Neutrophil (primary cell): ENCODE results near the gene TTF1.

Experiments
- H3K27ac ChIP-seq: fragments of 200-600 bp; sonication (generic); 2 replicates; pipeline ENCODE4 v1.5.1; 2016; ENCODE audit warnings: mild to moderate bottlenecking, moderate library complexity
- H3K27me3 ChIP-seq: fragments of 200-600 bp; sonication (generic); 2 replicates; pipeline ENCODE4 v1.6.0; 2016; ENCODE audit warnings: mild to moderate bottlenecking
- H3K36me3 ChIP-seq: fragments of 200-600 bp; sonication (generic); 2 replicates; pipeline ENCODE4 v1.5.1; 2017
- H3K4me1 ChIP-seq, 2 experiments: fragments of 200-600 bp in 1 of 2; sonication (generic) in 1 of 2; 1 replicate in 1 of 2; 2 replicates in 1 of 2; pipeline versions ENCODE4 v1.5.1 to v1.6.1; 2013 to 2016; ENCODE audit warnings: low read depth in 1 of 2, low read length in 1 of 2, mild to moderate bottlenecking in 1 of 2, moderate library complexity in 1 of 2; ENCODE audit not compliant: control insufficient read depth in 1 of 2, insufficient read depth in 1 of 2
- H3K4me3 ChIP-seq, 2 experiments: fragments of 200-600 bp in 1 of 2; sonication (generic) in 1 of 2; 1 replicate in 1 of 2; 2 replicates in 1 of 2; pipeline ENCODE4 v1.5.1; 2013 to 2016; ENCODE audit warnings: low read depth in 1 of 2, low read length in 1 of 2, mild to moderate bottlenecking in 1 of 2, moderate library complexity in 1 of 2
- H3K9me3 ChIP-seq: fragments of 200-600 bp; sonication (generic); 2 replicates; pipeline ENCODE4 v1.5.1; 2016
- TF ChIP-seq, protein P1 (sequence below): fragments of 200-600 bp; sonication (generic); IDR thresholded peaks from 2 replicates; pipeline ENCODE4 v1.5.1; 2016; ENCODE audit warnings: antibody characterized with exemption

The TTF1 gene

GRCh38 chr9:132356324-132356924, 50.2 kb downstream of the TTF1 start:
- Histone ChIP-seq H3K27me3 (peaks cover 7% of the 10 kb centered on the region), H3K4me3 (no peak overlapping the region), H3K9me3 (no peaks in the 10 kb centered on the region), H3K36me3 (peaks cover 20% of the 10 kb centered on the region), H3K4me1 (peaks cover 37 to 39% of the 10 kb centered on the region in 2 experiments), H3K27ac (peak overlapping the region; percentile 96)
- TF ChIP-seq, protein P1, sequence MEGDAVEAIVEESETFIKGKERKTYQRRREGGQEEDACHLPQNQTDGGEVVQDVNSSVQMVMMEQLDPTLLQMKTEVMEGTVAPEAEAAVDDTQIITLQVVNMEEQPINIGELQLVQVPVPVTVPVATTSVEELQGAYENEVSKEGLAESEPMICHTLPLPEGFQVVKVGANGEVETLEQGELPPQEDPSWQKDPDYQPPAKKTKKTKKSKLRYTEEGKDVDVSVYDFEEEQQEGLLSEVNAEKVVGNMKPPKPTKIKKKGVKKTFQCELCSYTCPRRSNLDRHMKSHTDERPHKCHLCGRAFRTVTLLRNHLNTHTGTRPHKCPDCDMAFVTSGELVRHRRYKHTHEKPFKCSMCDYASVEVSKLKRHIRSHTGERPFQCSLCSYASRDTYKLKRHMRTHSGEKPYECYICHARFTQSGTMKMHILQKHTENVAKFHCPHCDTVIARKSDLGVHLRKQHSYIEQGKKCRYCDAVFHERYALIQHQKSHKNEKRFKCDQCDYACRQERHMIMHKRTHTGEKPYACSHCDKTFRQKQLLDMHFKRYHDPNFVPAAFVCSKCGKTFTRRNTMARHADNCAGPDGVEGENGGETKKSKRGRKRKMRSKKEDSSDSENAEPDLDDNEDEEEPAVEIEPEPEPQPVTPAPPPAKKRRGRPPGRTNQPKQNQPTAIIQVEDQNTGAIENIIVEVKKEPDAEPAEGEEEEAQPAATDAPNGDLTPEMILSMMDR: no peak

DNA sequence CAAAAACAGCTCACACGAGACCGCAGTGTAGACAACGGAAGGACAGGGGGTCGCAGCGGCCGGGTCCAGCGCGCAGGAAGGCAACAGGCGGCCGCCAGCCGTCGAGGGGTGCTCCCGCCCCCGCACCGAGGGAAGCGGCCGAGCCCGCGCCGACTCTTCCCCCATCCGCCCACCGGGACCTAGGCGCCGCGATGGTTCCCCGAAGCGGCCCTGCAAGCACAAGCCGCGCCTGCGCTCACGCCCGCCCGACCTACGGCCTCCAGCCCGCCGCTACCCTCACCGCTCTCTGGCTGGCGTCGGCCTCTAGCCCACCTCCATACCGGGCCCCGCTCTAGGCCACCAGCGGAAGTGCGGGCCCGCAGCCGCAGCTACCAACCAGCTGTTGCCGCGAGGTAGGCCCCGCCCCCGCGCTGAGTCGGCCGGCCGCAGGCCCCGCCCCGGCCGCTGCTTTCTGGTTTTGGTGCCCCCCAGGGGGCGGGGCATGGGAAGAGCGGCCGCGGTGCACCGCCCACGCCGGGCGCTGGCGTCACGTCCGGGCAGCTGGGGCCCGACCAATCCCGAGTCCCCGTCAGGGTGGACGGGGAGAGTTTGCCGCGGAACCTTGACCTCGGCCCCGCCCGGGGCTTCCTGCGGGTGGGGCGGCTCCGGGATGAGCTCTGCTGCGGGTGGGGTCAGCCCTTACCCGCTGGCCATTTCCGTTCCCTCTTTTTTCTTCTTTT, 51.8 kb downstream of the TTF1 start, which contains the start of gene SETX:
Gene SETX, minus strand, starts transcription at position 350 of the 719 bp plus-strand sequence. CDS start 5,558 bp downstream, outside the sequence.
- TF ChIP-seq, protein P1: peak; percentile 54
- peak within 1 kb of the TSS; percentile 95 to 98 for H3K4me3 ChIP-seq
- peaks cover 36% of the 10 kb centered on the region for H3K36me3 ChIP-seq
- H3K9me3 ChIP-seq: no peaks in the 10 kb centered on the region
- H3K4me1 ChIP-seq: peaks cover 40 to 47% of the 10 kb centered on the region in 2 experiments
- peak within 1 kb of the TSS; percentile 96 for H3K27ac ChIP-seq
- H3K27me3 ChIP-seq: peaks cover 7% of the 10 kb centered on the region

DNA sequence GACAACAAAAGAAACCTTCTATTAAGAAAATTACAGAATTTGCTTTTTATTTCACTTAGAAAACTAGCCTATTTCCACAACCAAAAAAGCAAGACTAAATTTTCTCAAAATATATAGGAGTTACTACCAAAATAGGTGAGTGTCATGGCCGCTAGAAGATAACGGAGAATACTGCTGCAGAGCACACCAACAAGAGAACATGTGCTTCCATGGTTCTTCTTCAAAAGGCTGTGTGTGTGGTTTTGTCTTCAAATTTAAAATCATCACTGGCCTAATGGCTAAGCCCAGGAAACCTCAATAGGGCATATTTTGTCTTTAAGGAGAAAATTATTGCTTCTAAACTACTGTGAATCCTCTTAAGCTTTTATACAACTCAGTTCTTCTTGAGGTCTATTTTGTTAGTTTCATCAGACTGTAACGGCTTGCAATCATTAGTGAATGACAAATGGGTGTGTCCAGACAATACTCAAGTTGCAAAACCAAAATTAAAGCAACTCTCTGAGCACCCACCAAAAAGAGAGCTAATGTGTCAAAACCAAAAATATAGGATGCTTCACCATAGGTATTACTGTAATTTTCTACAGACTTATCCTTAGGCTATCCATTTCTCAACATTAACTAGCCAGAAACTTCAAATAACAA, 55.1 kb downstream of the TTF1 start:
- Histone ChIP-seq H3K36me3 (peaks cover 68% of the 10 kb centered on the region), H3K4me1 (peaks cover 40 to 47% of the 10 kb centered on the region in 2 experiments), H3K4me3 (peak overlapping the region in 1 of 2 experiments; percentile 39), H3K9me3 (no peaks in the 10 kb centered on the region), H3K27ac (peak overlapping the region; percentile 96), H3K27me3 (no peaks in the 10 kb centered on the region)
- TF ChIP-seq, protein P1: no peak

- TF ChIP-seq, protein P1: no peak
- peaks cover 75% of the 10 kb centered on the region for H3K36me3 ChIP-seq
- peaks cover 40 to 47% of the 10 kb centered on the region in 2 experiments for H3K4me1 ChIP-seq
- H3K27me3 ChIP-seq: no peaks in the 10 kb centered on the region
- peak overlapping the region; percentile 96 for H3K27ac ChIP-seq
- no peaks in the 10 kb centered on the region for H3K9me3 ChIP-seq
- H3K4me3 ChIP-seq: peak overlapping the region in 1 of 2 experiments; percentile 39
Measured at GRCh38 chr9:132350861-132351315, 55.8 kb downstream of the TTF1 start.

- no peak overlapping the region for H3K4me3 ChIP-seq
- H3K36me3 ChIP-seq: peaks cover 97% of the 10 kb centered on the region
- no peak overlapping the region for H3K27ac ChIP-seq
- TF ChIP-seq, protein P1: no peak
- no peaks in the 10 kb centered on the region for H3K27me3 ChIP-seq
- H3K9me3 ChIP-seq: no peaks in the 10 kb centered on the region
- H3K4me1 ChIP-seq: peaks cover 28 to 37% of the 10 kb centered on the region in 2 experiments
Measured at GRCh38 chr9:132348676-132349075, 58.0 kb downstream of the TTF1 start.
